Inflammatory macrophage (primary cell): ENCODE measurements around the gene TRIP11.

Experiments
- DNase-seq, 2 donors: peaks; one replicate each; pipeline ENCODE4 v3.0.0-alpha.2; 2020 to 2022

Gene TRIP11

DNA sequence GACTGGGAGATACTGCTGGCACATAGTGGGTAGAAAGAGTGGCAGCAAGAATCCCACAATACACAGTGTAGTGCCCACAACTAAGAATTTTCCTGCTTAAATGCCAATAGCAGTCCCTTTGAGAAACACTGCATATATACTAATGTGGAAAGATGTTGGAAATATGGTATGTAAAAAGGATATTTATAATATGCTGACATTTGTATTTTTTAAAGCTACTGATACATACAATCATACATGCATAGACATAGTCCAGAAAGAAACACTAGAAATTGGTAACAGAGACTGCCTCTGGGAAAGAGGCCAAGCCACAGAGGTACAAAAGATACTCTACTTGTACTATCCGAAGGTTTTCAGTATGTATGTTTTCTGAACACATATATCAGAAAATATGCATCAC is 30.3 kb downstream of the TRIP11 start:
- DNase-seq = no peak

DNA sequence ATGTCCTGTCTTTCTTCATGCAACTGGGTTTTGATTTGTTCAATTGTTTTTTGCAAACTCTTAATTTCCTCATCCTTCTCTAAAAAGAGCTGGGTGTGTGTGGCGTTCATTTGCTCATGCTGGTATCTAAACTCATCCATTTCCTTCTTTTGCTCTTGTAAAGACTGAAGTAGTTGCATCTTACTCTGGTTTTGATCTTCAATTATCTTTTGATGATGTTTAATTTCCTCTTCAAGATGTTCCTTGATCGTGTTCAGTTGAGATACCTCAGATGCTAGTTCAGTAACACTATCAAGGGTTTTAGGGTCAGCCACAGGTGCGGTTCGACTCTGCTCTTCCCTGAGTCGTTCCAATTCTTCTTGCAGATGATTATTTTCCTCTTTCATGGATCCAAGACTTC is 34.8 kb downstream of the TRIP11 start:
- no peak for DNase-seq

DNA sequence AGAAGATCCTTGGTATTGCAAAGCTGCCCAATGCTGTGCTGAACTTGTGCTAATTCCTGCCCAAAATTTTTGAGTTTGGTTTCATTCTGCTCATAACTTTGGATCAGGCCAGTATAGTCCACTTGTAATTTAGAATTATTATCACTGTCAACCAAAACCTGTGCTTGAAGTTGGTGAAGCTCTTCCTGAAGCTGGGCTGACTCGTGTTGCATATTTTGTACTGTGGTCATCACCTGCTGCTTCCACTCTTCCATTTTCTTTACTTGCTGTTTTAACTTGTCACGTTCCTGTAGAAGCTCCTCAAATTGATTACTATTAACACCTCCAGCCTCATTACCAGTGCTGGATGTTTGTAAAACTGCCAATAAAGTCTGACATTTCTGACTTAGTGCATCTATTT is 35.8 kb downstream of the TRIP11 start:
- DNase-seq = no peak

DNA sequence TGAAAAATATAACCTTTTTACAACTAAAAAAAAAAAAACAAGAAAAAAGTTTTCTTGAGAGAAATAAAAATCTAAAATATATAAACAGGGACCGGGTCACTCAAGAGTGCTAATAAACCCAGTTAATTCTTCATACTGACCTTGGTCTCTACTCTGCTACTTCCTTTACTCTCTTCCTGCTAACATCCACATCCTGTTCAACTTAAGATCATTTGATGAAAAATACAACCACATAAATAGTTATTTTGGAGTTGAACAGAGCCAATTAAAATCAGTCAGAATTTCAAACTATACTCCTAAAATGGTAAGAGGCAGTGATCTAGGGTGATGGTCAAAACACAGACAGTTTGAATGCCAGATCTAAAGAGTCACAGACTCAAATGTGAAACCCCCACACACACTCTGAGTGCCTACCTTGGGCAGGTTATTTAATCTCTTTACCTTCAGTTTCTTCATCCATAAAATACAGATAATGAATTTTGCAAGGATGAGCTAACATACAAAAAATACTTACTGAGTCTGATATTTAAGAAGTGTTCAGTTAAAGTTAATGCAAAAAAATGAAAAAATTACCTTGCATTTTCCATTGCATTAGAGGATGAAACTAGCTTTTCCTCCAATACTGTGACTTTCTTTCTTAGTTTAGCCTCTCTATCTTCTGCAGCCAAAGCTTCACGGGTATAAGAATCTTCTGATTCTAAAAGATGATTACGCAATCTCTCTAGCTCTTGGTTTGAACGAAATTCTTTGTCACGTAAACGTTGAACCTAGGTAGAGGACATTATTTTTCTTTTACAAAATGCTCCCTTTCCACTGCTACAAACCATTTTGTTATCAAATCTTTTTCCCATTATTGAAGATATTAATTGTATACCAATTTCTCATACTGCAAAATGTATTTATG is 40.9 kb downstream of the TRIP11 start:
- DNase-seq = no peak

DNA sequence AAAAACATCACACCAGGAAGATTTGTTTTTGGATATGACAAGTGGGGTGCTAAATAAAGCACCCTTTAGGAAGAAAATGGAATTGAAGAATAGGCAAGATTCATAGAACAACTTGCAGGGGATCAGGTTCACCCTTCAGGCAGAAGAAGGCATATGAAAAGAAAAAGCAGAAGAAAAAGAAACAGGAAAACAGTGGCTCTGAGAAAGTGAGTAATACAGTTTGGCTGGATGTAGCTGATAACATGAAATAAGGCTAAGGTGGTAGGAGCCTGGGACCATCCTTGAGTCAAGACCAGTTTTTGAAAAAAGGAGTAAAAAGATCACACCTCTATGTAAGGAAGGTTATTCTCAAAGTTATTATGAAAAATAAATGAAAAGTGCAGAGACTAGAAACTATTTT is 42.4 kb downstream of the TRIP11 start:
- no peak for DNase-seq

DNA sequence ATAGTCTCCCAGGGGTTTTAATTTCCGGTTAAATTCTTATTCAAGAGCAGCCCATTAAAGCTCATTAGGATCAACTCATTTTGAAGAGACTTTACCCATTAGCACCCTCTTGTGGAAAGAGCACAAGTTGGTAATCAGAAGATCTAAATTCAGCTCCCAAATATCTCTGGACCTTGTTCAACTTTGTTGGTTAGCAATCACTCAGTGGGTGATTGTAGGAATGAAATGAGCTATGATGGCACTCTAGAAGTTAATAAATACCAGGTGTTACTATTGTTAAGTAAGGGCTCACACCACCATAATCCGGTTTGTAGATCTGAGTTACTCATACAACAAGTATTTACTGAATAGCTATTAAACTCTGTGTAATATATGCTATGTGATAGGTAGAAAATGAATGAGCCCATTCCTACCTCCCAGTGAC is 42.9 kb downstream of the TRIP11 start:
- DNase-seq = peak; percentile 37 to 39

DNA sequence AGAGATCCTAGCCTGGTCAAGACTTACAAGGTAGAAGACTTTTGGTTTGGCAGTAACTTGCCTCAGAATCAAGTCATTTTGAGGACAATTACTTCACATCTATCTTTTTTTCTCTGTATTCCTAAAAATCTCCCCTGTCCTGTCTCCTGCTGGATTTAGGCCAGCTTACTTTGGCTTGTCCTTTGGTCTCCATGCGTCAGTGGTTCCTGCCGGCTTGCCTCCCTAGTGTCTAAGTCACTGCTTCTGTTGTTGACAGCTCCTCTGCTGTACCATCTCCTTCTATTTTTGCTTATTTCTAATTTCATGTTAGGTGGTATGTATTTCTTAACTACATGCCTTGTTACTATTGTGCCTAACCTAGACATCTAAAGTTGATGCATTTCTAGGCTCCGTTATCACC is 52.7 kb downstream of the TRIP11 start:
- no peak for DNase-seq

DNA sequence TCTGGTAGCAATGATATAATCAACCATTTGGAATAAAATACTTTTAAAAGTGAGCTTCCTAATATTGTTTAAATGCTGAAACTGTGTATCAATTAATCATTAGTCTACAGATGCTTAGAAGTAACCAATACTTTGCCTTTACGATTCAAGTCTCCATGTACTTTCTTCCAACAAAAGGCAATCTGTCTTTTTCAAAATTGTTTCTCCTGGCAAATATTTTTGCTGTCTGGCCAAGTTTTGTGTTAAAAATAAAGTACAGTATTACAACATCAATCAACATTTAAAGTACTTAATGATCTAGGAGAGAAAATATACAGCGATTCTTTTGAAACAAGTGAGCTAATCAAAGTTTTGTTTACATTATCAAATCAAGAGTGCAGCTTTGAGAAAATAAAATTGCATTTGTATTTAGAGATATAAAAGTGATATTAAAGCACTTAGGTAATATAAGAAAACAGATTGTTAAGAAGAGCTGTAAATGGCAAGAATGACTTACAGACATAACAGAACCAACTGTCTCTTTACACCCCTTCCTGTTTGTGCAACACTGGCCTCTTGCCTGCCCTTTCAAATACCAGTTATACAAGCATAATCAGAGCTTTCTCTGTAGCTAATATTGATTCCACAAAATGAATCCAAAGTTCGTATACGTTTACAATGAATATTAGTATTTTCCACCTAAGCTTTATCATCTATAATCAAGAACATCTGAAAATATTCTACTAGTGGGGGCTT is 54.2 kb downstream of the TRIP11 start:
- peak; percentile 4 to 26 for DNase-seq

DNA sequence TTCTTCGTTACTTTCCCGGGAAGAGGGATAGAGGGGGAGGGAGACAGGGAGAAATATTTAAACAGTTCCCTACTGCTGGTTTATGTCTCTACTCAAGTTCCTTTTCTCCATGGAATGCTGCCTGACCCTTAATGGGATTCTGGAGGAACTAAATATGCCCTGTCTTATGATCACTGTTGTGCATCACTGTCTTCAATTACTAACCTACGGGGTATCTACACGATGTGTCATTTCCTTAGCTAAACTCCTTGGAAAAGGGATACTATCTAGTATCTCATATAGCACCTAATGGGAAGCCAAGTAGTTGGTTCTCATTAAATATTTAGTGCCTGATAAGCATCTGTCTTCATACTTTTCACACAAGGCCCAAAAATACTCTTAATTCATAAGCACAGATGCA is 54.9 kb downstream of the TRIP11 start:
- no peak for DNase-seq

DNA sequence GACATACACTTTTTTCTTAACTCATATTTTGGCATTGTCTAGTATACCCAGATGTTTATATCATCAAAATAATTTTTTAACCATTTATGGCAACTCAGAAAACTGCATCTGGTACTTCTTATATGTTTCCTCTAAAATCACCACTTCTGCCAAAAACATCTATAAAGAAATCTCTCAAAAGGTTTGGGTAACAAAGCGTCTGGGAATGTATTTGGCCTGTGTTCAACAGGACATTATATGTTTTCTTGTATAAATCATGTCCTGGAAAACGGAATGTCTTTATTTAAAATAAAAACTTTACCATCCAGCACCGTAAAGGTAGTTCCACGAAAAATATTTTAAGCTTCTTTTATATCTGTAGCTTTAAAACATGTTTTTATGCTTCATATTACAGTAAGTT is 56.3 kb downstream of the TRIP11 start:
- no peak for DNase-seq

DNA sequence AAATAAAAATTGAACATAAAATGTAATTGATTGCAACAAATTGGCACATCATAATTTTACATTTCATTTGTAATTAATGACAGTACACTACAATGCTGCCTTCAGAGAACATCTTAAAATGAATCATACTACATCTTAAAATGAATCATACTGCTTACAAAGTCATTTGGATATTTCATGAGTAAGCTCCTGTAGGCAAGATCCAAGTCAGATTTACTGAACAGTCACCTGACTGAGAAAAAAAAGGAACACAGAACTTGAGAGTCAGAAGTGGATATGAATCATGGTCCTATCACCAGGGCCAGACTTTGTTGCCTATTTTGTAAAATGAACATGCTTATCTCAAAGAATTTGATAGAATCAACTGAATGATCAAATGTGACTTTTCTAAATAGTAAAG is 59.7 kb downstream of the TRIP11 start:
- DNase-seq = peak; percentile 78 to 80

DNA sequence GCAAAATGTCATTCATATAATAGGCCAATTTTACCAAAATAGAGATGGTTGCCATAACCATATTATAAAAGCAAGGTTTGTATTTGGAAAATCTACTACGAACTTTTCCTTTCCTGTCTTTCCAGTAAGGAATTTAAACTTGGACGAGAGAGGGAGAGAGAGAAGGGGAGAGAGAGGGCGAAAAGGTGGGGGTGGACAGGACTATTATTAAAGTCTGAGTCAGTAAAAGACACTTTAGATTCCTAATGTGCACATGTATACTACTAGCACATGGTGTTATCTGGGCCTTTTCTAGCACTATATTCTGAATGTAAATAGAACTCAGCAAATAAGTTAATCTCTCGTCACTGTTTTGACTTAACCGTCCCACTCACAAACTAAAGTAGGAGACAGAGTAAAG is 62.0 kb downstream of the TRIP11 start:
- DNase-seq = no peak

DNA sequence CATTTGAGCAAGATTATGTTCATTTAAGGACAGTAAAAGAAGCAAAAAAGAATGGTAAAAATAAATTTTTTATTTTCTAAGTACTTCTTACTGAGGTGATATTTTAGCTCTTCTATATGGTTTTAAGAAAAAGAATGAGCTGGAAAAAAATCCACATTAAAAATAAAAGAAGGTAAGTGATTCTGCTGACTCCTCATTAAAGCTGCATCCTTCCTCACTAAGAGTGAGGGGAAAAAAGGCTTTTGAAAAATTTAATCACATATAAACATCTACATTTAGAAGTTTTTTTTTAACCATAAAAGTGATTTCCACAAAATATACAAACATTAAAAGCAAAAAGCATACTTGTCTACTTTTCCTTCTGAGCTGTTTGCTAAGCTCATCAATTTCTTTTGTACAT is 64.1 kb downstream of the TRIP11 start:
- DNase-seq = no peak

DNA sequence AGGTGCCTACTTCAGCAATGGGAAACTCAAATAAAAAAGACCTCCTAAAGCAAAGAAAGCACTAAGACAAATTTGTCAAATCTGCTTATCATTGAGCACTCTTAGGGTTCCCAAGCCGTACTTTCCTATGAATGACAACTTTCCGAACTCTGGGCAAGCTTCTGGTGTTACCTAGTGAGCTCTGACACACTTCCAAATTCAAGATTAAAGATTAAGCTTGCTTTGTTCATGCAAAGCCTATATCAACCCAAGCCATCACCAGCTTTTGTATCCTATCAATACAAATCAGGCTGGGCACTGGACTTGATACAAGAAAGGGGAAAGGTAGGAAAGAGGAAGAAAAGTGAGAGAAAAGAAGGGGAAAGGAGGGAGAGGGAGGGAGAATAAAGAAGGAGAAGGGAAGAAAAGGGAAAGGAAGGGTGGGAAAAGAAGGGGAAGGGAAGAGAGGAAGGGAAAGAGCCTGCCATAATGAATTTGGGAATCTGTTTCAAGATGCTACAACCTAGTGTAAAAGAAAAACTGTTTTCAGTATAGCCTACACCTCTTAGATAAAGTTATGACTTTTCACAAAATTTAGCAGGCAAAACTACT is 68.6 kb downstream of the TRIP11 start:
- DNase-seq = no peak

DNA sequence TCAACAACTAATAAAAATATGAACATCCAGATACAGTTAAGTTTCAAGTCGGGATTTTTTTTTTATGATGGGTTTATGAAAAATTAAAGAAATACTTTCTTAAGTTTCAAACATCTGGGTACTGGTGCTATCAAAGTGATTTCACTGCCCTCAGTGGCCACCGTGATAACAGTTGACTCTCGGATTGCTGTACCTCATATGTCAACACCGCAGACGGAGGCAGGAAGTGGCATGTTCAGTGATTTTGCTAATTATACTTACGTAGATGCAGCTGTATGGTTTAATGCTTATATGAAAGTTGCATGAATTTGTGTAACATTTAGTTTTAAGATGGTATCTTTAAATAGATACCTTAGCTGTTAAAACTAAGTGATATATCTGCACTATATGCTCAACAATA is 71.6 kb downstream of the TRIP11 start:
- no peak for DNase-seq

DNA sequence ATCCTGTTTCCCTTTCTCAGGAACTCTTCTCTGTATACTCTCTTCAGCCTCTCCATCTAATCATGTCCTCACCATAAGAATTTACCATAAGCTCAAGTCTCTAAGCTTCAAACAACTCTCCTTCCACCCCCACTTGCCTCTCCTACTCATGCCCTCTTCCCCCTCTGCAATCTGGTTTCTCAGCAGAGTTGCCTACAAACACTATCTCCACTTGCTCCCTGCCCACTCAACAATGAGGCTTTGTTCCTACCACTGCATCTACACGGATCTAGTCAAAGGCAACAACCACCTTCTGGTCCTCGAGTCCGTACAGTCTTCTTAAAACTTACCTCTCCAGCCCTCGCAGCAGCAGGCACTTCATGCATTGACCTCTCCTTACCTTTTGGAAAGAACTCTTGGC is 75.1 kb downstream of the TRIP11 start:
- DNase-seq = no peak

DNA sequence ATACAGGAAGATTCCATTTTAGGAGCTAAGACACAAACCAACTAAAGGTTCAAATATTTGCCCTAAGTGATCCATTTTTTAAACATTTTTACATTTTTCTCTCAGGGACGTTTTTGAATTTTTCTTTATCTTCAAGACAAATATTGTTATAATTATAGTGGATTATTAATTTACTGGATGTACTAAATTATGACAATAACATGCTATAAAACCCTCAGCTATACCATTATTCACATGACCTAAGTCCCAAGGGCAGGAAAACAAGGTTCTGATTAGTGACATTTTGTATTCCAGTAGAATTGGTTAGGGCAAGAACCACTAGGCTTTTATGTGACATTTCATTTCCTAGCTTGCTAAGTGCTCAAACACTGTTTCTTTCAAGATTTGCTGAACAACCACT is 75.8 kb downstream of the TRIP11 start:
- no peak for DNase-seq

DNA sequence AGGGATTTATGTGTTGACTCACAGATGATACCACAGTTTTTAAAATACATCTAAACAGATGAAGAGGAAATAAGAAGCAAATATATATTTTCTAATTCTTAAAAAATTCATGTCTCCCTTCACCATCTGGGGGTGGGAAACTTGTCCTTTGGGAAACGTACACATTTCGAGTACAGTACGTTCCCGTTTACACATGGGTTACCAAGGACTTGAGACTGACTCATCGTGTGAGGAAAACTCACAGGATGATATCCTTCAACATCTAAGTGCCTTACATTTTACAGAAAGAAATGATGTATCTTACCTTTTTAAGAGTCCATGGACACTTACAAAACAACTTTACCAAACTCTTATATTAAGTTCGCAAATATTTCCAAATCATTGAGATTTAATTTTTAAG is 76.4 kb downstream of the TRIP11 start:
- DNase-seq = no peak

DNA sequence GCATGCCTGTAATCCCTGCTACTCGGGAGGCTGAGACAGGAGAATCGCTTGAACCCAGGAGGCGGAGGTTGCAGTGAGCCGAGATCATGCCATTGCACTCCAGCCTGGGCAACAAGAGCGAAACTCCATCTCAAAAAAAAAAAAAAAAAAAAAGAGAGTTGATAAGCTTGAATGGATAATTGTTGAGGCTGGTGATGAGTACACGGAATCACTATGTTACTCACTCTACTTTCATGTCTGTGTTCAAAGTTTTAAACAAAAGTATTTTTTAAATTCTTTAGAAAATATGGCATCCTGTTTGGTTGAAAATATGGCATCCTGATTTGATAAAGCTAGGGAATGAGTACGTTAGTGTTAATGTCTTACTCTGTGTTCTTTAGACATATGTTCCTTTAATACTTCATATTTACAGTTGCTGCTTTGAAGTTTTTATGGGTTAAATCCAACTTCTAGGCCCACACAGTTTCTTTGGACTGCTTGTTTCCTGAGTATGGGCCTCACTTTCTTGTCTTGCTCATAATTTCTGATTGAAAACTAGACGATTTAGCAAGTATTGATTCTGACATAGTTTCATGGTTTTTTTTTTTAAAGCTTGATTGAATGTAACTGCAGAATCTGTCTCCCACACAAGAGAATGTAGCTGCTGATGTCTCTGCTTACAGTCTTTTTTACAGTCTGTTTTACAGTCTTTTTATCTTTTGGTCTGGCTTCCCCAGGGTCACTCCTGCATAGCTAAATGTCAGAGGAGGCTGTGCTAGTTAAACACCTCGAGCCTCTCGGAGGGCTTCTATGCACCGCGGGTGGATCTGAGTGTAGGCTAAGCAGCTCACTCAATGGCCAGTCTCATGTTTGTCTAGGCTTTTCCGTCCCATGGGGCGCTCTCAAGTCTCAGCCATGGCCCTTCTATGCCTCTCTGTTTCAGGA is 78.3 kb downstream of the TRIP11 start:
- DNase-seq = no peak

DNA sequence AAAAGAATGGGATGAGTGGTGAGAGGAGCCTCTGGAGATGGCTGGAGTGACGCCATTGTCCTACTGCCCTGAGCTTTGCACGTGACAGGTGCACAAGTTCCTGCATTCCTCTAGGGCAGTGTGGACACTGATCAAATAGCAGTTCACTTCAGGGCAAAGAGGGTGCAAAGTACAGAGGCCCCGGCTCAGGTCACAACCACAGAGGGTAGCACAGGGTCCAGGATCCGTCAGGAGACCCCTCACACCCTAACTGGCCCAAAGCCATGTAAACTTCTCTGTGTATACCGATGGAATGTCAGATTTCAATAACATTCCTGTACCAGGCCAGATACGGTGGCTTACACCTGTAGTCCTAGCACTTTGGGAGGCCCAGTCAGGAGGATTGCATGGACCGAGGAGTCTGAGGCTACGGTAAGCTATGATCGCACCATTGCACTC is 82.0 kb downstream of the TRIP11 start:
- DNase-seq = no peak

DNA sequence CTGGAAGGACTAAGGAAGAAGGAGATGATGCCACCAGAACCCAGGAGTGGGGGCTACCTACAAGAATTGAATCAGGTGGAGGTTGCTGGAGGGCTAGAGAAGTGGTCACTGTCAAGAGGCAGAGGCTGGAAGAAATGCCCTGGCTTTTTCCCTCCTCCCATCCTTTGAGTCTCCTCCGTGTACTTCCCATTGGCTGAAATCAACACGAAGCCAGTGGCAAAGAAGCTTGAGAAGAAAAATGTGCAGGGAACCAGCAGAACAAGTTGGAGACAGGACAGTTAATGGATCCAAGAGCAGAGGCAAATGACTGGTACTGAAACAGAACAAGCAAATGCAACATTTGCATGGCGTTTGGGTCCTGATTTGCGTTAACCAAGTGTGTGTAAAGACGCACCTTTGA is 83.2 kb downstream of the TRIP11 start:
- no peak for DNase-seq

DNA sequence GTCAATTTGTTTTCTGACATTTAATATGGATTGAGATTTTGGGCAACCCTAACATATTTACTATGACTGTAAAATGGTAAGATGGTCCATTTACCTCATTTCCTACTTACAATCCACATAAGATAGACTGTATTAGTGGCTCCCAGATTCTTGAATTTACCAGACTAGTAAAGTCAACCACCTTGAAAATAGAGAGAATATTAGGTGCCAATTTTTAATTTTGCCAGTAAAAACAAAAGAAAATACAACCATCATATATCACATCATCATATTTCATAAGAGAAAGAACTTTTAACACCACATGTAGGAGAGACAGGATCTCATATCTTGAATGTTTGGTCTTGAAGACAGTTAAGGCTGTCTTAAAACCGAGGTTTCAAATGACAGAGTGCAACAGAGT is 84.7 kb downstream of the TRIP11 start:
- DNase-seq = no peak
